ENCODE results near the gene BTBD16.

BTBD16 gene

DNA sequence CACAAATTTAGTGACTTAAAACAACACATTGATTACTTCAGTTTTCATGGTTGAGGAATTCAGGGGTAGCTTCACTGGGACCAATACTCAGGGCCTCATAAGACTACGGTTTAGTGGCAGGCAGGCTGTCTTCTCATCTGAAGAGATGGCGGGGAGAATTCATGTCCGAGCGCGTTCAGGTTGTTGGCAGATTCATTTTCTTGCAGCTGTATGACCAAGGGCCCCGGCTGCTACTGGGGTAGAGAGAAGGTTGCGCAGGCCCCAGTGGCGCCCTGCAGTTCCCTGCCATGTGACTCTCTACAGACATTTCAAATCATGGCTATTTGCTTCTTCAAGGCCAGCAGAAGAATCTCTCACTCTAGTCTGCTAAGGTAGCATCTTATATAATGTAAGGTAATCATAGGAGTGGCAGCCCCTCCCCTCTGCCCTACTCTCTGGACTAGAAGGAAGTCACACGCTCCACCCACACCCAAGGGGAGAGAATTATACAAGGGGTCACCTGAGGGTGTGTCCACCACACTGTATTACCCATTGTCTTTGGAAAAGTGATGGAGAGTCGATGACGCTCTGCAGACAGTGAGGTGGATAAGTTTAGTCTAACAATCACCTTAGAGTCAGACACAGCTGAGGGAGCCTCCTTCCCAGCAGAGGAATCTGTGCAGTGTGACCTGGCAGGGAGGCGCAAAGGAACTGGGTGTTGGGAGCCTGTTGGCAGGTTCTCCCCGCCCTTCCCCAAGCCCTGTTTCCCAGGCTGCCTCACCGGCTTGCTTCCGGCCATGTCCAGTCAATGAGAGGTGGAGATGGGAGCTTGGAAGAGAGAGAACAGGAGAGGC is 67.7 kb downstream of the BTBD16 start:
- Histone ChIP-seq H3K36me3 (ENCODE audit: control insufficient read depth, insufficient read depth, low read length) (no peaks in the 10 kb centered on the region), H3K4me3 (ENCODE audit: low read depth, low read length) (no peak overlapping the region), H3K9ac (no peak overlapping the region), H3K79me2 (no peaks in the 10 kb centered on the region), H3K27ac (no peak overlapping the region), H2AFZ (no peak overlapping the region), H3K27me3 (ENCODE audit: control insufficient read depth, insufficient read depth, low read length) (no peaks in the 10 kb centered on the region), H3K9me3 (ENCODE audit: control insufficient read depth, low read length) (no peaks in the 10 kb centered on the region), H3K4me2 (ENCODE audit: low read length) (no peak overlapping the region), H3K4me1 (no peaks in the 10 kb centered on the region)
- no peak for TF ChIP-seq CTCF (IDR thresholded peaks at IDR 0.05)

- no peak for TF ChIP-seq CTCF (IDR thresholded peaks at IDR 0.05)
- Histone ChIP-seq H3K36me3 (ENCODE audit: control insufficient read depth, insufficient read depth, low read length) (no peaks in the 10 kb centered on the region), H3K4me1 (no peaks in the 10 kb centered on the region), H3K4me2 (ENCODE audit: low read length) (no peak overlapping the region), H2AFZ (no peak overlapping the region), H3K27me3 (ENCODE audit: control insufficient read depth, insufficient read depth, low read length) (no peaks in the 10 kb centered on the region), H3K79me2 (no peaks in the 10 kb centered on the region), H3K9ac (no peak overlapping the region), H3K4me3 (ENCODE audit: low read depth, low read length) (no peak overlapping the region), H3K27ac (no peak overlapping the region), H3K9me3 (ENCODE audit: control insufficient read depth, low read length) (no peaks in the 10 kb centered on the region)
These were observed 70.2 kb downstream of the BTBD16 start for GRCh38 chr10:122341141-122341810.

GRCh38 chr10:122342293-122343134 is 71.4 kb downstream of the BTBD16 start:
- H3K27me3 ChIP-seq (ENCODE audit: control insufficient read depth, insufficient read depth, low read length) = no peaks in the 10 kb centered on the region
- H3K79me2 ChIP-seq = no peaks in the 10 kb centered on the region
- no peak overlapping the region for H3K4me2 ChIP-seq (ENCODE audit: low read length)
- TF ChIP-seq CTCF (IDR thresholded peaks at IDR 0.05) = peak; percentile 70
- H3K4me3 ChIP-seq (ENCODE audit: low read depth, low read length) = no peak overlapping the region
- no peak overlapping the region for H3K27ac ChIP-seq
- no peak overlapping the region for H3K9ac ChIP-seq
- H3K36me3 ChIP-seq (ENCODE audit: control insufficient read depth, insufficient read depth, low read length) = no peaks in the 10 kb centered on the region
- no peaks in the 10 kb centered on the region for H3K4me1 ChIP-seq
- no peak overlapping the region for H2AFZ ChIP-seq
- H3K9me3 ChIP-seq (ENCODE audit: control insufficient read depth, low read length) = no peaks in the 10 kb centered on the region

DNA sequence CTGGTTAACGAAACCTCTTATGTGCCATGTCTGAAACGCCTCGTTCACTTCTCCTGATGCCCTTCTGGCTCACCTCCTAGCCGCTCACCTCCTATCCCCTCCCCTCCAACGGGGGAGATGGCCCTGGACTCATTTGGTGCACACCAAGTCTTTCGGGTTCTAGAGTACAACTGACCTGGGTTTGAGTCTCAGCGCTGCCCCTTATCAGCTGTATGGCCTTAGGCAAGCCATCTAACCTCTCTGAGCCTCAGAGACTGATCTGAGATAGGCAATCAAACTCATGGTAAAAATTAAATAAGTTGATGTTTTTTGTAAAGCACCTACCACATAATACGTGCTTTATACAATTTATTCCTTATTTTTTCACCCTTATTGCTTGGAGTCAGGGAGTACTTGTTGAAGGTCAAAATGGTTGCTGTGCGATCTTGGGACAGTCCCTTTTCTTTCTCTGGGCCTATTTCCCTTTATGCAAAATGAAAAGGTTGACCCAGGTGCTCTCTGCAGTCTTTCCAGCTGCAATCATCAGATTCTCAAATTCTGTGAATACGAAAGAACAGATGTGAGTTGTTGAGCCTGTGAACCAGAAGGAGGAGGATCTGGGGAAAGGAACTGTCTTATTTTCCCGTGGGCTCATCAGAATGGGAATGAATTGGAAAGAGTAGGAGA is 72.2 kb downstream of the BTBD16 start:
- no peak for TF ChIP-seq CTCF (IDR thresholded peaks at IDR 0.05)
- Histone ChIP-seq H3K27me3 (ENCODE audit: control insufficient read depth, insufficient read depth, low read length) (no peaks in the 10 kb centered on the region), H2AFZ (no peak overlapping the region), H3K9ac (no peak overlapping the region), H3K36me3 (ENCODE audit: control insufficient read depth, insufficient read depth, low read length) (no peaks in the 10 kb centered on the region), H3K4me1 (no peaks in the 10 kb centered on the region), H3K9me3 (ENCODE audit: control insufficient read depth, low read length) (no peaks in the 10 kb centered on the region), H3K27ac (no peak overlapping the region), H3K4me2 (ENCODE audit: low read length) (no peak overlapping the region), H3K79me2 (no peaks in the 10 kb centered on the region), H3K4me3 (ENCODE audit: low read depth, low read length) (no peak overlapping the region)

Data from parathyroid adenoma (tissue), 2 donors.